Medulla oblongata (tissue), 1 donor: ENCODE results near the gene PARD3.
"Not testable (repeated sequence)": the region's sequence is repeated elsewhere in the genome, so short reads cannot be mapped to it uniquely, and the experiment has no call there.

Source experiments
- DNase-seq: peaks from one replicate; pipeline ENCODE4 v3.0.0-alpha.2; 2015; ENCODE audit errors: extremely low spot score

Gene PARD3

GRCh38 chr10:34299105-34299611, 515.9 kb downstream of the PARD3 start:
- peak; percentile 75 for DNase-seq

GRCh38 chr10:34298346-34298818, 516.7 kb downstream of the PARD3 start:
- no peak for DNase-seq

- peak; percentile 28 for DNase-seq
Observed at GRCh38 chr10:34297541-34298345, 517.4 kb downstream of the PARD3 start.

GRCh38 chr10:34295142-34295548, 520.0 kb downstream of the PARD3 start:
- no peak for DNase-seq

GRCh38 chr10:34294137-34294536, 521.0 kb downstream of the PARD3 start:
- no peak for DNase-seq

GRCh38 chr10:34292675-34293074, 522.4 kb downstream of the PARD3 start:
- DNase-seq: no peak

- DNase-seq: no peak
Observed at GRCh38 chr10:34292194-34292565, 522.9 kb downstream of the PARD3 start.

GRCh38 chr10:34291466-34292193, 523.5 kb downstream of the PARD3 start:
- no peak for DNase-seq

GRCh38 chr10:34290412-34291081, 524.5 kb downstream of the PARD3 start:
- DNase-seq: no peak

GRCh38 chr10:34288634-34289033, 526.5 kb downstream of the PARD3 start:
- DNase-seq: no peak

GRCh38 chr10:34286136-34286739, 528.9 kb downstream of the PARD3 start:
- no peak for DNase-seq

- no peak for DNase-seq
Observed at GRCh38 chr10:34281661-34282582, 533.2 kb downstream of the PARD3 start.

GRCh38 chr10:34280599-34281374, 534.3 kb downstream of the PARD3 start:
- DNase-seq: peak; percentile 25

GRCh38 chr10:34275626-34276130, 539.4 kb downstream of the PARD3 start:
- DNase-seq: no peak

GRCh38 chr10:34274906-34275305, 540.2 kb downstream of the PARD3 start:
- no peak for DNase-seq

- DNase-seq: no peak
Observed at GRCh38 chr10:34273340-34273739, 541.8 kb downstream of the PARD3 start.

GRCh38 chr10:34272316-34272715, 542.8 kb downstream of the PARD3 start:
- DNase-seq: no peak

GRCh38 chr10:34268410-34268809, 546.7 kb downstream of the PARD3 start:
- not testable (repeated sequence) for DNase-seq

- no peak for DNase-seq
Observed at GRCh38 chr10:34262985-34263384, 552.1 kb downstream of the PARD3 start.

- DNase-seq: no peak
Observed at GRCh38 chr10:34260904-34261303, 554.2 kb downstream of the PARD3 start.
